ENCODE results near the gene OSBPL3.

DNA sequence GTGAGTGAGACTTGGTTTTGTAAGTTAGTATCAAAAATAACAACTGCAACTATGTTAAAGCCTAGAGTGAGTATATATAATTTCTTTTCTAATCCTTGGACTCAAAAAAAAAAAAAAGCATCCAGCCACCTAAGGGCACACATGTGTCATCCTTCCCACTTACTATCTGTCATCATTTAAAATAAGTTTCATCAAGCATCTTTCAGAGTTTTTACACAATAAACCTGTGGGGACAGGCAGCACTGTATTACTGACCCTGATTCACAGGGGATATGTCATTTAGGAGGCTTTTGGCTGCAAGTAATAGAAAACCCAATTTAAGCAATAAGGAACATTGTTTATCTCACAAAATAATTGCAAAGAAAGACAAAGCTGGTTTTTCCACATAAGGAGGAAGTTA lies 32.3 kb upstream of the OSBPL3 start:
- TF ChIP-seq POLR2A (IDR thresholded peaks at IDR 0.05) = no peak
- TF ChIP-seq, protein P1, sequence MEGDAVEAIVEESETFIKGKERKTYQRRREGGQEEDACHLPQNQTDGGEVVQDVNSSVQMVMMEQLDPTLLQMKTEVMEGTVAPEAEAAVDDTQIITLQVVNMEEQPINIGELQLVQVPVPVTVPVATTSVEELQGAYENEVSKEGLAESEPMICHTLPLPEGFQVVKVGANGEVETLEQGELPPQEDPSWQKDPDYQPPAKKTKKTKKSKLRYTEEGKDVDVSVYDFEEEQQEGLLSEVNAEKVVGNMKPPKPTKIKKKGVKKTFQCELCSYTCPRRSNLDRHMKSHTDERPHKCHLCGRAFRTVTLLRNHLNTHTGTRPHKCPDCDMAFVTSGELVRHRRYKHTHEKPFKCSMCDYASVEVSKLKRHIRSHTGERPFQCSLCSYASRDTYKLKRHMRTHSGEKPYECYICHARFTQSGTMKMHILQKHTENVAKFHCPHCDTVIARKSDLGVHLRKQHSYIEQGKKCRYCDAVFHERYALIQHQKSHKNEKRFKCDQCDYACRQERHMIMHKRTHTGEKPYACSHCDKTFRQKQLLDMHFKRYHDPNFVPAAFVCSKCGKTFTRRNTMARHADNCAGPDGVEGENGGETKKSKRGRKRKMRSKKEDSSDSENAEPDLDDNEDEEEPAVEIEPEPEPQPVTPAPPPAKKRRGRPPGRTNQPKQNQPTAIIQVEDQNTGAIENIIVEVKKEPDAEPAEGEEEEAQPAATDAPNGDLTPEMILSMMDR (IDR thresholded peaks at IDR 0.05 in 8 of 11, conservative IDR thresholded peaks at IDR 0.05 in 3 of 11) = no peak
